Loucy (cell line): Measurements from ENCODE around the gene METTL15.

Source experiments
- EZH2phosphoT487 ChIP-seq: fragments of 200-600 bp; IDR thresholded peaks from 2 replicates; pipeline ENCODE4 v1.6.1; 2018; ENCODE audit warnings: antibody characterized with exemption, mild to moderate bottlenecking, moderate library complexity, borderline replicate concordance
- TF ChIP-seq, protein P1 (sequence below): fragments of 200-600 bp; sonication (generic); conservative IDR thresholded peaks from 2 replicates; pipeline ENCODE4 v1.5.1; 2014; ENCODE audit warnings: mild to moderate bottlenecking, antibody characterized with exemption, low read length

DNA sequence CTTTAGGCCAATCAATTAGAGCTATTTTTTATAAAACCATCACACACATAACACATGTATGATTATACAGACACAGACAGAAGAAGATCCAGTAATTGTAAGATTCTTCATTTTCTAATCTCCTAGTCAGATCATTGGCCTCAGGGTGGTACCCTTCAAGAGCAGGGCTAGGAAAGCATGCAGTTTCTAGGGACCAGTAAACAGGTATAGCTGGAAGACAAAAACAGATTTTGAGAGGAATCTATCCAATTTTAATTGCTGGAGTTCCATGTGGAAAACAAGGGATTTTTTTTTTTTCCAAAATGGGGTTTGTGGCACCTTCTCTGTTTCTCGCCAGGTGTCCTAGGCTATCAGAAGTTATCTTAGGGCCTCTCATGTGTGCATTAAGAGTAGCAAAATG lies 29.6 kb downstream of the METTL15 start:
- TF ChIP-seq, protein P1, sequence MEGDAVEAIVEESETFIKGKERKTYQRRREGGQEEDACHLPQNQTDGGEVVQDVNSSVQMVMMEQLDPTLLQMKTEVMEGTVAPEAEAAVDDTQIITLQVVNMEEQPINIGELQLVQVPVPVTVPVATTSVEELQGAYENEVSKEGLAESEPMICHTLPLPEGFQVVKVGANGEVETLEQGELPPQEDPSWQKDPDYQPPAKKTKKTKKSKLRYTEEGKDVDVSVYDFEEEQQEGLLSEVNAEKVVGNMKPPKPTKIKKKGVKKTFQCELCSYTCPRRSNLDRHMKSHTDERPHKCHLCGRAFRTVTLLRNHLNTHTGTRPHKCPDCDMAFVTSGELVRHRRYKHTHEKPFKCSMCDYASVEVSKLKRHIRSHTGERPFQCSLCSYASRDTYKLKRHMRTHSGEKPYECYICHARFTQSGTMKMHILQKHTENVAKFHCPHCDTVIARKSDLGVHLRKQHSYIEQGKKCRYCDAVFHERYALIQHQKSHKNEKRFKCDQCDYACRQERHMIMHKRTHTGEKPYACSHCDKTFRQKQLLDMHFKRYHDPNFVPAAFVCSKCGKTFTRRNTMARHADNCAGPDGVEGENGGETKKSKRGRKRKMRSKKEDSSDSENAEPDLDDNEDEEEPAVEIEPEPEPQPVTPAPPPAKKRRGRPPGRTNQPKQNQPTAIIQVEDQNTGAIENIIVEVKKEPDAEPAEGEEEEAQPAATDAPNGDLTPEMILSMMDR: no peak
- TF ChIP-seq EZH2phosphoT487: no peak
